Amniotic epithelial cell (primary cell): ENCODE results near the gene KNOP1.
"Not testable (repeated sequence)": the region's sequence is repeated elsewhere in the genome, so short reads cannot be mapped to it uniquely, and the experiment has no call there.

Source experiments
- DNase-seq: peaks from one replicate; pipeline ENCODE4 v3.0.0-alpha.2; 2010; ENCODE audit warnings: low read depth

Gene KNOP1

GRCh38 chr16:19683453-19684236 is 34.4 kb downstream of the KNOP1 start:
- no peak for DNase-seq

GRCh38 chr16:19681637-19682036 is 36.4 kb downstream of the KNOP1 start:
- no peak for DNase-seq

GRCh38 chr16:19680881-19681340 is 37.1 kb downstream of the KNOP1 start:
- no peak for DNase-seq

GRCh38 chr16:19679281-19679680 is 38.7 kb downstream of the KNOP1 start:
- not testable (repeated sequence) for DNase-seq

GRCh38 chr16:19678804-19679203 is 39.2 kb downstream of the KNOP1 start:
- no peak for DNase-seq

GRCh38 chr16:19677402-19677801 is 40.6 kb downstream of the KNOP1 start:
- DNase-seq = no peak

GRCh38 chr16:19674485-19674884 is 43.5 kb downstream of the KNOP1 start:
- no peak for DNase-seq

GRCh38 chr16:19672378-19672777 is 45.6 kb downstream of the KNOP1 start:
- no peak for DNase-seq

- DNase-seq = no peak
These were observed 51.5 kb downstream of the KNOP1 start for GRCh38 chr16:19666477-19666876.

GRCh38 chr16:19665313-19665712 is 52.7 kb downstream of the KNOP1 start:
- DNase-seq = not testable (repeated sequence)

- DNase-seq = no peak
These were observed 53.9 kb downstream of the KNOP1 start for GRCh38 chr16:19664166-19664565.

GRCh38 chr16:19662351-19662750 is 55.7 kb downstream of the KNOP1 start:
- no peak for DNase-seq

GRCh38 chr16:19660432-19660831 is 57.6 kb downstream of the KNOP1 start:
- no peak for DNase-seq

- no peak for DNase-seq
These were observed 58.5 kb downstream of the KNOP1 start for GRCh38 chr16:19659554-19659953.

- no peak for DNase-seq
These were observed 60.2 kb downstream of the KNOP1 start for GRCh38 chr16:19657831-19658230.

GRCh38 chr16:19655242-19655777 is 62.7 kb downstream of the KNOP1 start:
- no peak for DNase-seq

GRCh38 chr16:19654147-19654546 is 63.9 kb downstream of the KNOP1 start:
- DNase-seq = no peak
